OCI-LY7 (cell line): ENCODE data around the gene GALNT8. TPM values are rescaled to one million over a fixed set of nuclear protein-coding genes. Genes with fewer than 3 reads are reported as not detected.

ENCODE experiments used
- BruUV-seq: library from RNA; stranded (reverse); fragments of 400-500 nt; replicated peaks from 2 replicates; lab custom pipeline; 2021; lab: Mats Ljungman, UMichigan
- CTCF ChIA-PET: fragments of 300-600 bp; sonication (Branson Sonifier 250); formaldehyde crosslinking; loops from one replicate; lab custom pipeline; 2022; ENCODE audit warnings: antibody characterized with exemption; ENCODE audit not compliant: unreplicated experiment; lab: Charles Lee
- POLR2A ChIA-PET: fragments of 300-600 bp; sonication (Branson Sonifier 250); formaldehyde crosslinking; loops from one replicate; lab custom pipeline; 2022; ENCODE audit warnings: antibody characterized with exemption; lab: Charles Lee
- DNase-seq: peaks from one replicate; pipeline ENCODE4 v3.0.0-alpha.2; 2015; ENCODE audit warnings: low spot score
- H2AFZ ChIP-seq: fragments of 200-600 bp; sonication (generic), shearing (Covaris generic); 2 replicates; pipeline ENCODE4 v1.6.1; 2014; ENCODE audit warnings: mild to moderate bottlenecking, antibody characterized with exemption, low read length, moderate library complexity
- H3K27ac ChIP-seq: fragments of 200-600 bp; sonication (generic); 2 replicates; pipeline ENCODE4 v1.5.1; 2014; ENCODE audit warnings: mixed run types, low read depth, mild to moderate bottlenecking, moderate library complexity, low read length, inconsistent platforms; ENCODE audit not compliant: poor library complexity, severe bottlenecking
- H3K36me3 ChIP-seq: fragments of 200-600 bp; sonication (generic); 2 replicates; pipeline ENCODE4 v1.6.1; 2014; ENCODE audit warnings: mild to moderate bottlenecking, antibody characterized with exemption, low read length, moderate library complexity, mixed read lengths; ENCODE audit not compliant: insufficient read depth
- H3K4me1 ChIP-seq: fragments of 200-600 bp; sonication (generic); 2 replicates; pipeline ENCODE4 v1.5.1; 2014; ENCODE audit warnings: mild to moderate bottlenecking, low read length; ENCODE audit not compliant: insufficient read depth, poor library complexity, severe bottlenecking
- H3K4me2 ChIP-seq: fragments of 200-600 bp; sonication (generic); 2 replicates; pipeline ENCODE4 v1.6.1; 2014; ENCODE audit warnings: mild to moderate bottlenecking, low read length
- H3K4me3 ChIP-seq: fragments of 200-600 bp; sonication (generic); 2 replicates; pipeline ENCODE4 v1.5.1; 2014; ENCODE audit warnings: mild to moderate bottlenecking, low read depth, low read length; ENCODE audit not compliant: poor library complexity, severe bottlenecking
- H3K79me2 ChIP-seq: fragments of 200-600 bp; sonication (generic); 2 replicates; pipeline ENCODE4 v1.6.1; 2016; ENCODE audit warnings: low read depth, mild to moderate bottlenecking, low read length, moderate library complexity, mixed read lengths; ENCODE audit not compliant: insufficient read depth
- H3K9me2 ChIP-seq: fragments of 200-600 bp; sonication (generic); 2 replicates; pipeline ENCODE4 v1.6.1; 2016; ENCODE audit warnings: mild to moderate bottlenecking, low read length, mixed read lengths; ENCODE audit not compliant: insufficient read depth
- H3K9me3 ChIP-seq: fragments of 200-600 bp; sonication (generic); 2 replicates; pipeline ENCODE4 v1.6.1; 2014; ENCODE audit warnings: mild to moderate bottlenecking, mixed run types, low read length, mixed read lengths
- H4K20me1 ChIP-seq: fragments of 200-600 bp; sonication (generic); 2 replicates; pipeline ENCODE4 v1.6.1; 2014; ENCODE audit warnings: mild to moderate bottlenecking, antibody characterized with exemption, low read length, moderate library complexity, mixed read lengths; ENCODE audit not compliant: insufficient read depth
- EZH2phosphoT487 ChIP-seq: fragments of 200-600 bp; sonication (generic); IDR thresholded peaks from 2 replicates; pipeline ENCODE4 v1.6.1; 2018; ENCODE audit warnings: low read depth, borderline replicate concordance, mild to moderate bottlenecking, mixed run types, antibody characterized with exemption, low read length, moderate library complexity, mixed read lengths
- intact Hi-C: fragments of 100-400 bp; cut with micrococcal nuclease; formaldehyde crosslinking; loops from one replicate; pipeline ENCODE4 v1.10.0; 2022; ENCODE audit not compliant: unreplicated experiment
- total RNA-seq, 2 experiments: library from RNA; depleted of rRNA in 1 of 2; stranded (reverse); fragments of >200 nt in 1 of 2; shearing (Covaris generic) in 1 of 2; gene quantifications; 2 replicates each; pipeline ENCODE4 v1.2.3, GENCODE V29; 2014 to 2022
- TF ChIP-seq, protein P1 (sequence below): fragments of 200-600 bp; sonication (generic); conservative IDR thresholded peaks from 2 replicates; pipeline ENCODE4 v1.5.1; 2014; ENCODE audit warnings: mild to moderate bottlenecking, antibody characterized with exemption, low read length, moderate library complexity, mixed read lengths

The GALNT8 gene
- total RNA-seq, 2 experiments from 2014 or later, result 0.60 TPM; not detected in 1

DNA sequence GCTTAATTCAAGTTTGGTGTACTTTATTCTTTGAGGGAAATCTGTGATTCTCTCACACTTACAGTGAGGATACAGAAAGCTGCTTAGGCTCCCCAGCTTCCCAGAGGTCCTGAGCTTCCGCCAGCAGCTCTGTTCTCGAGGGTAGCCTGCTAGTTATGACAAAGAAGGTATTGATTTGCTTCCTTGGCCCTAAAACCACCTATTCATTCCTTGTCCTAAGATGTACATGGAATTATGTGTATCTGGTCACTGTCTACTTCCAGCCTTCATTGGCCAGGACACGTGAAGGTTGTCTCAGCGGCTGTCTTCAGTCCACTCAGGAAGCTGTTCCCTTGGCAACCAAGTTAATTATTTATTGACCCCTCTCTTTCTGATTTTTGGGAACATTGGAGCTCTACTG is 55.7 kb downstream of the GALNT8 start:
- intact Hi-C loops, result no loop called here
- no peaks in the 10 kb centered on the region for H4K20me1 ChIP-seq
- ChIA-PET CTCF (no interaction called here), POLR2A (interaction anchor here (0.6 kb wide), 1 partner anchor 68 kb away, joined by 3 read pairs; no protein-coding TSS in a partner anchor)
- no peaks in the 10 kb centered on the region for H3K79me2 ChIP-seq
- no peak for DNase-seq
- no peaks in the 10 kb centered on the region for H3K4me1 ChIP-seq
- H3K36me3 ChIP-seq, result no peaks in the 10 kb centered on the region
- no peaks in the 10 kb centered on the region for H3K9me2 ChIP-seq
- H3K4me3 ChIP-seq, result no peak overlapping the region
- H3K9me3 ChIP-seq, result 0 out of 2 replicates have a peak, but pooled peaks cover 4% of the 10 kb centered on the region
- no peak for TF ChIP-seq EZH2phosphoT487
- TF ChIP-seq, protein P1, sequence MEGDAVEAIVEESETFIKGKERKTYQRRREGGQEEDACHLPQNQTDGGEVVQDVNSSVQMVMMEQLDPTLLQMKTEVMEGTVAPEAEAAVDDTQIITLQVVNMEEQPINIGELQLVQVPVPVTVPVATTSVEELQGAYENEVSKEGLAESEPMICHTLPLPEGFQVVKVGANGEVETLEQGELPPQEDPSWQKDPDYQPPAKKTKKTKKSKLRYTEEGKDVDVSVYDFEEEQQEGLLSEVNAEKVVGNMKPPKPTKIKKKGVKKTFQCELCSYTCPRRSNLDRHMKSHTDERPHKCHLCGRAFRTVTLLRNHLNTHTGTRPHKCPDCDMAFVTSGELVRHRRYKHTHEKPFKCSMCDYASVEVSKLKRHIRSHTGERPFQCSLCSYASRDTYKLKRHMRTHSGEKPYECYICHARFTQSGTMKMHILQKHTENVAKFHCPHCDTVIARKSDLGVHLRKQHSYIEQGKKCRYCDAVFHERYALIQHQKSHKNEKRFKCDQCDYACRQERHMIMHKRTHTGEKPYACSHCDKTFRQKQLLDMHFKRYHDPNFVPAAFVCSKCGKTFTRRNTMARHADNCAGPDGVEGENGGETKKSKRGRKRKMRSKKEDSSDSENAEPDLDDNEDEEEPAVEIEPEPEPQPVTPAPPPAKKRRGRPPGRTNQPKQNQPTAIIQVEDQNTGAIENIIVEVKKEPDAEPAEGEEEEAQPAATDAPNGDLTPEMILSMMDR, result no peak
- no peak overlapping the region for H3K27ac ChIP-seq
- no peak overlapping the region for H3K4me2 ChIP-seq
- H2AFZ ChIP-seq, result no peak overlapping the region
- no TSS peak for BruUV-seq

DNA sequence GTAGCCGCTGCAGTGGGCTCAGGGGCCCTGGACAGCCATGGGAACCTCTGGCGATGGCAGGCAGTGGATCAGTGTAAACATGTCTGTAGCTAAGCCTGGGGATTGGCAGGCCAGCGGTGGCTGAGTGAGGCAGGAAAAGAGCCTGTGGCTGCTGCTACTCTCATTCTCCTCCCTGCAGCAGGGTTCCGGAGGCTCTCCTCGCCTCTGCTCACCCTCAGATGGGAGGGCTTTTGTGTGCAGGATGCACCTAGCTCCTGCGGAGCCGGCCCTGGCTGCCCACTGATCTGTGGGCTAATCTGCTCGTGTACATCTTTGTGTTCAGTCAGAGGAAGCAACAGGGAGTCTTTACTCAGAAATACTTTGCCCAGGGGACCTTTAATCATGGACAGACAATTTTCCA is 59.5 kb downstream of the GALNT8 start:
- Histone ChIP-seq H4K20me1 (no peaks in the 10 kb centered on the region), H3K9me3 (no peaks in the 10 kb centered on the region), H3K27ac (no peak overlapping the region), H3K36me3 (no peaks in the 10 kb centered on the region), H2AFZ (no peak overlapping the region), H3K79me2 (no peaks in the 10 kb centered on the region), H3K9me2 (no peaks in the 10 kb centered on the region), H3K4me1 (no peaks in the 10 kb centered on the region), H3K4me3 (no peak overlapping the region), H3K4me2 (no peak overlapping the region)
- CTCF ChIA-PET, result no interaction called here
- BruUV-seq, result no TSS peak
- no peak for DNase-seq
- no peak for TF ChIP-seq EZH2phosphoT487
- TF ChIP-seq, protein P1, result no peak
- intact Hi-C loops, result no loop called here
- POLR2A ChIA-PET, result no interaction called here

DNA sequence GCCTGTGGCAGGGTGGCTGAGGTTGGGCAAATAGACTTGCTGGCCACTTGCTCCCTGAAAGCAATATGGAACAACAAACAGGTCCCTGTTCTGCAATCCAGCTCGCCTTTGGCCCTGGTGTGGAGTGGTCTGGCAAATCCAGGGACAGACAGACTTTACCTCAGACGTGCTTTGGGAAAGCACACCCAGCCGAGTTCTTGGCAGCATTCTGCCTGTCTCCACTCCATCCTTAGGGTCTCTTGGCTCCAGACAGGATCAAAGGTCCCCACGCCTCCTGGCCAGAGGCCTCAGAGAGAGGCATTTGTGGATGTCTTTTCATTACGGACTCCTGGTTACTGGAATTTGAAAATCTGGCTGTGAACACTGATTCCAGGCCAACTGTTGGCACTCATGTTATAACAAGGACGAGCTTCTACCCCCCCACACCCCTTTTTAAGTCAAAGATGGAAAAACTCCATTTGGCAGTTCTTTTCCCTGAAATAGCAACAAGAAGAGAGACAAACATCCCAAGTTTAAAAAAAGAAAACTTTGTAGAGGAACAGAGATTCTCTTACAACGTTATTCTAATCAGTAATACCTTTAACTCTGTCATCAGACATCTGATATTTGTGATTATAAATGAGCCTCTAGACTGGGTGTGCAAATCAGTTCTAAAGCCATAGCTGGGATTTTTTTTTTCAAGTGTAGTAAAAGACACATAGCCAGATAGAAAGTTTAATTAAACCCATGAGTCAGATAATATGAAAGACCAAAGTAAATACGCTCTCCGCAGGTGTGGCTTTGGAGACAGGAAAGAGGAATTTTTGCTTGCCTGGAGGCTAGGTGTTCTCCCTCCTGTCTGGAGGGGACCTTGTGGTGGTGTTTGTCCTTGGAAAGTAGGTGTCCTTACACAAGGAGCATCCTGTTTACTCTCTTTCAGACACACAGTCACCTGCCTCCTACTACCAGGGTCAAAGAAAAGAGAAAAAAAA is 60.7 kb downstream of the GALNT8 start:
- Histone ChIP-seq H3K4me3 (no peak overlapping the region), H3K36me3 (no peaks in the 10 kb centered on the region), H3K9me3 (no peaks in the 10 kb centered on the region), H3K4me2 (no peak overlapping the region), H3K79me2 (no peaks in the 10 kb centered on the region), H3K9me2 (no peaks in the 10 kb centered on the region), H2AFZ (no peak overlapping the region), H3K27ac (no peak overlapping the region), H4K20me1 (no peaks in the 10 kb centered on the region), H3K4me1 (no peaks in the 10 kb centered on the region)
- no TSS peak for BruUV-seq
- DNase-seq, result no peak
- POLR2A ChIA-PET, result interaction anchor here (0.5 to 0.7 kb wide), 3 partner anchors 27 to 1295 kb away, joined by 3 to 4 read pairs (median 3); no protein-coding TSS in a partner anchor
- TF ChIP-seq EZH2phosphoT487, result no peak
- TF ChIP-seq, protein P1, result no peak
- intact Hi-C loops, result no loop called here
- CTCF ChIA-PET, result no interaction called here
